Smooth muscle cell (in vitro differentiated cells): ENCODE measurements around the gene WASF3. TPM values are rescaled to one million over a fixed set of nuclear protein-coding genes. Genes with fewer than 3 reads are reported as not detected.

ENCODE experiments used
- DNase-seq: peaks from one replicate; lab custom pipeline; 2025; ENCODE audit not compliant: unreplicated experiment; lab: John Stamatoyannopoulos, UW
- H2AFZ ChIP-seq: fragments of 200-600 bp; sonication (generic); 2 replicates; pipeline ENCODE4 v1.6.0; 2016; ENCODE audit warnings: antibody characterized with exemption, low read depth, mild to moderate bottlenecking
- H3F3A ChIP-seq: fragments of 200-600 bp; sonication (generic); 2 replicates; pipeline ENCODE4 v1.6.0; 2017; ENCODE audit warnings: antibody characterized with exemption, low read depth
- H3K27ac ChIP-seq: fragments of 200-600 bp; sonication (generic); 2 replicates; pipeline ENCODE4 v1.5.1; 2016; ENCODE audit warnings: low read depth, mild to moderate bottlenecking
- H3K27me3 ChIP-seq: fragments of 200-600 bp; sonication (generic); 2 replicates; pipeline ENCODE4 v1.6.1; 2016; ENCODE audit warnings: low read depth, mild to moderate bottlenecking
- H3K36me3 ChIP-seq: fragments of 200-600 bp; sonication (generic); 2 replicates; pipeline ENCODE4 v1.5.1; 2016; ENCODE audit warnings: low read depth
- H3K4me1 ChIP-seq: fragments of 200-600 bp; sonication (generic); 2 replicates; pipeline ENCODE4 v1.5.1; 2016; ENCODE audit warnings: low read depth
- H3K4me2 ChIP-seq: fragments of 200-600 bp; sonication (generic); 2 replicates; pipeline ENCODE4 v1.6.0; 2016; ENCODE audit warnings: mild to moderate bottlenecking
- H3K4me3 ChIP-seq: fragments of 200-600 bp; sonication (generic); 2 replicates; pipeline ENCODE4 v1.5.1; 2016; ENCODE audit warnings: mild to moderate bottlenecking
- H3K79me2 ChIP-seq: fragments of 200-600 bp; sonication (generic); 2 replicates; pipeline ENCODE4 v1.6.0; 2016; ENCODE audit warnings: low read depth, mild to moderate bottlenecking
- H3K9ac ChIP-seq: fragments of 200-600 bp; sonication (generic); 2 replicates; pipeline ENCODE4 v1.6.0; 2016; ENCODE audit warnings: low read depth
- H3K9me3 ChIP-seq: fragments of 200-600 bp; sonication (generic); replicated peaks from 2 replicates; pipeline ENCODE4 v1.5.1; 2016; ENCODE audit warnings: low read depth
- H4K20me1 ChIP-seq: fragments of 200-600 bp; sonication (generic); 2 replicates; pipeline ENCODE4 v1.6.0; 2016; ENCODE audit warnings: low read depth
- CTCF ChIP-seq: fragments of 200-600 bp; sonication (generic); IDR thresholded peaks from 2 replicates; pipeline ENCODE4 v1.5.1; 2017; ENCODE audit warnings: borderline replicate concordance, mild to moderate bottlenecking, antibody characterized with exemption; ENCODE audit not compliant: insufficient read depth, poor library complexity, severe bottlenecking
- WGBS: methylation state at CpG from one replicate; pipeline ENCODE4 v1.1.7; 2016; ENCODE audit warnings: low lambda C conversion rate; 5-methylcytosine and 5-hydroxymethylcytosine counted together
- polyA plus RNA-seq: library from polyadenylated mRNA; unstranded; fragments of >200 nt; fragmentation: Nextera tagmentation; extraction: Ambion mirVana; gene quantifications from 2 replicates; pipeline ENCODE4 v1.2.1, GENCODE V29; 2016
- total RNA-seq: library from RNA; depleted of rRNA; stranded (reverse); fragments of >200 nt; gene quantifications from 2 replicates; pipeline ENCODE4 v1.2.3, GENCODE V29; 2014

WASF3 gene
- total and polyA plus RNA-seq, 2 experiments from 2014 or later: 4.0 to 5.8 TPM

- Histone ChIP-seq H3K4me2 (no peak overlapping the region), H3K36me3 (no peaks in the 10 kb centered on the region), H2AFZ (no peak overlapping the region), H3K9ac (no peak overlapping the region), H3K27ac (no peak overlapping the region), H3K27me3 (peaks cover 13% of the 10 kb centered on the region), H3K4me1 (no peaks in the 10 kb centered on the region), H3K9me3 (no peaks in the 10 kb centered on the region), H3K79me2 (no peaks in the 10 kb centered on the region), H3K4me3 (no peak overlapping the region), H3F3A (no peaks in the 10 kb centered on the region), H4K20me1 (no peaks in the 10 kb centered on the region)
- WGBS: 79% methylated on average over 10 of the region's 10 CpGs
- no peak for DNase-seq
- TF ChIP-seq CTCF: no peak
Measured at GRCh38 chr13:26538363-26539317, 18.8 kb upstream of the WASF3 start.

GRCh38 chr13:26539738-26540292, 17.7 kb upstream of the WASF3 start:
- Histone ChIP-seq H3K27me3 (peaks cover 16% of the 10 kb centered on the region), H3K4me1 (no peaks in the 10 kb centered on the region), H3K27ac (no peak overlapping the region), H3K4me3 (no peak overlapping the region), H2AFZ (no peak overlapping the region), H3K9me3 (no peaks in the 10 kb centered on the region), H3K4me2 (no peak overlapping the region), H3K9ac (no peak overlapping the region), H3F3A (no peaks in the 10 kb centered on the region), H4K20me1 (no peaks in the 10 kb centered on the region), H3K36me3 (no peaks in the 10 kb centered on the region), H3K79me2 (no peaks in the 10 kb centered on the region)
- TF ChIP-seq CTCF: no peak
- DNase-seq: no peak
- 82% methylated on average over 2 of the region's 2 CpGs for WGBS

GRCh38 chr13:26540334-26540733, 17.1 kb upstream of the WASF3 start:
- no peak for TF ChIP-seq CTCF
- Histone ChIP-seq H3K4me1 (no peaks in the 10 kb centered on the region), H2AFZ (no peak overlapping the region), H3K79me2 (no peaks in the 10 kb centered on the region), H3K9ac (no peak overlapping the region), H3K9me3 (no peaks in the 10 kb centered on the region), H4K20me1 (no peaks in the 10 kb centered on the region), H3K4me3 (no peak overlapping the region), H3K4me2 (no peak overlapping the region), H3F3A (no peaks in the 10 kb centered on the region), H3K36me3 (no peaks in the 10 kb centered on the region), H3K27ac (no peak overlapping the region), H3K27me3 (peaks cover 16% of the 10 kb centered on the region)
- WGBS: 59% methylated on average over 3 of the region's 3 CpGs
- DNase-seq: no peak
